HepG2 (cell line): Measurements from ENCODE around the gene FAM83C. TPM values are rescaled to one million over a fixed set of nuclear protein-coding genes. Genes with fewer than 3 reads are reported as not detected.

Experiments used
- ARID2 ChIP-seq: sonication (generic); formaldehyde crosslinking; IDR thresholded peaks from 2 replicates; pipeline ENCODE4 v1.8.1; 2022; ENCODE audit warnings: mild to moderate bottlenecking, missing genetic modification reagents, borderline replicate concordance
- BORCS8-MEF2B ChIP-seq: sonication (generic); formaldehyde crosslinking; IDR thresholded peaks from 2 replicates; pipeline ENCODE4 v1.8.0; 2022; ENCODE audit warnings: mild to moderate bottlenecking, missing genetic modification reagents
- EP300 ChIP-seq, 3 experiments: sonication (generic) in 1 of 3; formaldehyde crosslinking in 1 of 3; IDR thresholded peaks; 2 replicates each; pipeline versions ENCODE4 v1.5.1 to v1.6.1; 2011 to 2020; ENCODE audit warnings: low read depth in 2 of 3, low read length in 2 of 3, borderline replicate concordance in 1 of 3, improper control_type of control experiment in 1 of 3, mild to moderate bottlenecking in 1 of 3, missing genetic modification reagents in 1 of 3, moderate library complexity in 1 of 3
- HNF4G ChIP-seq, 2 experiments: sonication (generic) in 1 of 2; formaldehyde crosslinking in 1 of 2; IDR thresholded peaks; 2 replicates each; pipeline versions ENCODE4 v1.4.0 to v1.6.1; 2011 to 2020; ENCODE audit warnings: borderline replicate concordance in 2 of 2, low read depth in 2 of 2, mild to moderate bottlenecking in 2 of 2, low read length in 1 of 2, missing genetic modification reagents in 1 of 2, moderate library complexity in 1 of 2
- MIER2 ChIP-seq: IDR thresholded peaks from 2 replicates; pipeline ENCODE4 v1.6.1; 2016; ENCODE audit warnings: missing biosample characterization, missing genetic modification reagents
- NFATC3 ChIP-seq: sonication (generic); formaldehyde crosslinking; IDR thresholded peaks from 2 replicates; pipeline ENCODE4 v1.5.1; 2020; ENCODE audit warnings: mild to moderate bottlenecking, missing genetic modification reagents
- NONO ChIP-seq, 2 experiments: fragments of 450-650 bp in 1 of 2; sonication (generic) in 1 of 2; formaldehyde crosslinking in 1 of 2; IDR thresholded peaks in 1 of 2; conservative IDR thresholded peaks in 1 of 2; 2 replicates each; pipeline versions ENCODE4 v1.6.1 to v1.8.0; 2017 to 2022; ENCODE audit warnings: mild to moderate bottlenecking in 1 of 2, missing genetic modification reagents in 1 of 2, moderate library complexity in 1 of 2
- POGK ChIP-seq: sonication (generic); formaldehyde crosslinking; conservative IDR thresholded peaks from 2 replicates; pipeline ENCODE4 v1.8.0; 2022; ENCODE audit warnings: mild to moderate bottlenecking, moderate library complexity, missing genetic modification reagents
- RARA ChIP-seq: IDR thresholded peaks from 2 replicates; pipeline ENCODE4 v1.6.1; 2016; ENCODE audit warnings: missing genetic modification reagents, missing compliant biosample characterization
- RNF2 ChIP-seq: fragments of 450-650 bp; conservative IDR thresholded peaks from 2 replicates; pipeline ENCODE4 v1.6.1; 2016; ENCODE audit warnings: low read depth
- SALL2 ChIP-seq: sonication (generic); formaldehyde crosslinking; IDR thresholded peaks from 2 replicates; pipeline ENCODE4 v1.8.1; 2023; ENCODE audit warnings: mild to moderate bottlenecking, missing genetic modification reagents, inconsistent platforms
- SAP130 ChIP-seq: IDR thresholded peaks from 2 replicates; pipeline ENCODE4 v1.6.1; 2016; ENCODE audit warnings: low read depth
- SKI ChIP-seq: fragments of 450-650 bp; IDR thresholded peaks from one replicate; pipeline ENCODE4 v1.6.1; 2018; ENCODE audit warnings: mild to moderate bottlenecking; ENCODE audit not compliant: partially characterized antibody
- TEAD3 ChIP-seq: optimal IDR thresholded peaks from 2 replicates; pipeline ENCODE3; 2016; ENCODE audit warnings: borderline replicate concordance
- ZNF281 ChIP-seq: sonication (generic); formaldehyde crosslinking; IDR thresholded peaks from 2 replicates; pipeline ENCODE4 v1.4.0; 2020; ENCODE audit warnings: missing genetic modification reagents, borderline replicate concordance
- ZNF317 ChIP-seq: sonication (generic); formaldehyde crosslinking; IDR thresholded peaks from 2 replicates; pipeline ENCODE4 v1.5.0; 2020; ENCODE audit warnings: mild to moderate bottlenecking, missing genetic modification reagents
- polyA plus RNA-seq, 8 experiments: library from polyadenylated mRNA; depleted of rRNA in 3 of 8; stranded (reverse) in 7 of 8; unstranded in 1 of 8; fragments of >200 nt; fragmentation: Illumina TruSeq in 4 of 8; extraction: Trizol in 4 of 8; gene quantifications; 2 replicates each; pipeline versions ENCODE4 v1.2.1 to v1.2.3, GENCODE V29; 2011 to 2016; ENCODE audit warnings: low read depth in 4 of 8, missing spikeins in 1 of 8, mixed read lengths in 1 of 8; ENCODE audit not compliant: insufficient read depth in 1 of 8
- total RNA-seq, 5 experiments: library from RNA; depleted of rRNA; stranded (reverse); fragments of >200 nt; fragmentation: Illumina TruSeq; extraction: Trizol; gene quantifications; 2 replicates each; pipeline ENCODE4 v1.2.3, GENCODE V29; 2016; ENCODE audit warnings: low read depth in 1 of 5
- TF ChIP-seq, protein P1 (sequence below): sonication (generic); formaldehyde crosslinking; IDR thresholded peaks from 2 replicates; pipeline ENCODE4; 2020; ENCODE audit warnings: missing genetic modification reagents, mild to moderate bottlenecking, borderline replicate concordance
- TF ChIP-seq, protein P2 (sequence below): sonication (generic); formaldehyde crosslinking; IDR thresholded peaks from 2 replicates; pipeline ENCODE4 v1.4.0; 2020; ENCODE audit warnings: missing genetic modification reagents, mild to moderate bottlenecking, borderline replicate concordance

The FAM83C gene
- total and polyA plus RNA-seq, 2 of the 13 experiments (the other 11 are each of a cell fraction or from before 2014, with no cell fraction given), result 0.04 TPM; not detected in 1

GRCh38 chr20:35269055-35269781 lies 23.0 kb downstream of the FAM83C start (continued):
- TF ChIP-seq SALL2 (CRISPR knock-in tag), result peak; percentile 75; the same call in 1 of the 2 replicates
- TF ChIP-seq MIER2 (CRISPR knock-in tag), result 0 out of 2 replicates have a peak, but pooled peaks have one; percentile 38
- 0 out of 2 replicates have a peak, but pooled peaks have one; percentile 41 for TF ChIP-seq POGK (CRISPR knock-in tag)
- TF ChIP-seq RARA (CRISPR knock-in tag), result no peak
- TF ChIP-seq, protein P1, sequence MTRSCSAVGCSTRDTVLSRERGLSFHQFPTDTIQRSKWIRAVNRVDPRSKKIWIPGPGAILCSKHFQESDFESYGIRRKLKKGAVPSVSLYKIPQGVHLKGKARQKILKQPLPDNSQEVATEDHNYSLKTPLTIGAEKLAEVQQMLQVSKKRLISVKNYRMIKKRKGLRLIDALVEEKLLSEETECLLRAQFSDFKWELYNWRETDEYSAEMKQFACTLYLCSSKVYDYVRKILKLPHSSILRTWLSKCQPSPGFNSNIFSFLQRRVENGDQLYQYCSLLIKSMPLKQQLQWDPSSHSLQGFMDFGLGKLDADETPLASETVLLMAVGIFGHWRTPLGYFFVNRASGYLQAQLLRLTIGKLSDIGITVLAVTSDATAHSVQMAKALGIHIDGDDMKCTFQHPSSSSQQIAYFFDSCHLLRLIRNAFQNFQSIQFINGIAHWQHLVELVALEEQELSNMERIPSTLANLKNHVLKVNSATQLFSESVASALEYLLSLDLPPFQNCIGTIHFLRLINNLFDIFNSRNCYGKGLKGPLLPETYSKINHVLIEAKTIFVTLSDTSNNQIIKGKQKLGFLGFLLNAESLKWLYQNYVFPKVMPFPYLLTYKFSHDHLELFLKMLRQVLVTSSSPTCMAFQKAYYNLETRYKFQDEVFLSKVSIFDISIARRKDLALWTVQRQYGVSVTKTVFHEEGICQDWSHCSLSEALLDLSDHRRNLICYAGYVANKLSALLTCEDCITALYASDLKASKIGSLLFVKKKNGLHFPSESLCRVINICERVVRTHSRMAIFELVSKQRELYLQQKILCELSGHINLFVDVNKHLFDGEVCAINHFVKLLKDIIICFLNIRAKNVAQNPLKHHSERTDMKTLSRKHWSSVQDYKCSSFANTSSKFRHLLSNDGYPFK (CRISPR knock-in tag), result peak; percentile 53; the same call in 1 of the 2 replicates
- TF ChIP-seq NFATC3 (CRISPR knock-in tag), result peak; percentile 94; the same call in 1 of the 2 replicates
- TF ChIP-seq TEAD3 (CRISPR knock-in tag), result peak; percentile 83
- no peak for TF ChIP-seq HNF4G (IDR thresholded peaks at IDR 0.05; ENCODE audit: borderline replicate concordance, low read depth, low read length)
- no peak for TF ChIP-seq HNF4G (CRISPR knock-in tag; IDR thresholded peaks at IDR 0.05; ENCODE audit: borderline replicate concordance, low read depth)
- 0 out of 2 replicates have a peak, but pooled peaks have one; percentile 11 for TF ChIP-seq ZNF281 (CRISPR knock-in tag)
- peak; percentile 69; the same call in 1 of the 2 replicates for TF ChIP-seq BORCS8-MEF2B (CRISPR knock-in tag)
- peak; percentile 41 for TF ChIP-seq SKI
- peak in 1 of 2 experiments; percentile 69; a peak in 1 of 4 replicates for TF ChIP-seq EP300 (IDR thresholded peaks at IDR 0.05; ENCODE audit: low read depth in 2 of 2, low read length in 2 of 2)
- no peak for TF ChIP-seq EP300 (CRISPR knock-in tag; IDR thresholded peaks at IDR 0.05; ENCODE audit: borderline replicate concordance)
- no peak for TF ChIP-seq ARID2 (CRISPR knock-in tag)
- TF ChIP-seq, protein P2, sequence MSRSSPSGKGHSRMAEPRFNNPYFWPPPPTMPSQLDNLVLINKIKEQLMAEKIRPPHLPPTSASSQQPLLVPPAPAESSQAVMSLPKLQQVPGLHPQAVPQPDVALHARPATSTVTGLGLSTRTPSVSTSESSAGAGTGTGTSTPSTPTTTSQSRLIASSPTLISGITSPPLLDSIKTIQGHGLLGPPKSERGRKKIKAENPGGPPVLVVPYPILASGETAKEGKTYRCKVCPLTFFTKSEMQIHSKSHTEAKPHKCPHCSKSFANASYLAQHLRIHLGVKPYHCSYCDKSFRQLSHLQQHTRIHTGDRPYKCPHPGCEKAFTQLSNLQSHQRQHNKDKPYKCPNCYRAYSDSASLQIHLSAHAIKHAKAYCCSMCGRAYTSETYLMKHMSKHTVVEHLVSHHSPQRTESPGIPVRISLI (CRISPR knock-in tag), result peak; percentile 58; the same call in 1 of the 2 replicates
- peak; percentile 88 for TF ChIP-seq ZNF317 (CRISPR knock-in tag)
- TF ChIP-seq NONO (IDR thresholded peaks at IDR 0.05), result no peak
- TF ChIP-seq NONO (CRISPR knock-in tag; conservative IDR thresholded peaks at IDR 0.05), result peak; percentile 64; the same call in 1 of the 2 replicates
- TF ChIP-seq RNF2, result 0 out of 2 replicates have a peak, but pooled peaks have one; percentile 28
- peak; percentile 50; the same call in 1 of the 2 replicates for TF ChIP-seq SAP130 (CRISPR knock-in tag)
